ENCODE data around the gene ZNF524.

ZNF524 gene

GRCh38 chr19:55637534-55637933 is 37.4 kb downstream of the ZNF524 start:
- no peak for TF ChIP-seq L3MBTL2 (conservative IDR thresholded peaks at IDR 0.05)
- TF ChIP-seq FOXK2 (IDR thresholded peaks at IDR 0.05): no peak
- TF ChIP-seq HDGF (IDR thresholded peaks at IDR 0.05; ENCODE audit: borderline replicate concordance): no peak
- TF ChIP-seq, protein P1, sequence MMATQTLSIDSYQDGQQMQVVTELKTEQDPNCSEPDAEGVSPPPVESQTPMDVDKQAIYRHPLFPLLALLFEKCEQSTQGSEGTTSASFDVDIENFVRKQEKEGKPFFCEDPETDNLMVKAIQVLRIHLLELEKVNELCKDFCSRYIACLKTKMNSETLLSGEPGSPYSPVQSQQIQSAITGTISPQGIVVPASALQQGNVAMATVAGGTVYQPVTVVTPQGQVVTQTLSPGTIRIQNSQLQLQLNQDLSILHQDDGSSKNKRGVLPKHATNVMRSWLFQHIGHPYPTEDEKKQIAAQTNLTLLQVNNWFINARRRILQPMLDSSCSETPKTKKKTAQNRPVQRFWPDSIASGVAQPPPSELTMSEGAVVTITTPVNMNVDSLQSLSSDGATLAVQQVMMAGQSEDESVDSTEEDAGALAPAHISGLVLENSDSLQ (IDR thresholded peaks at IDR 0.05): no peak
- TF ChIP-seq SUZ12 (IDR thresholded peaks at IDR 0.05): no peak
- no peak for TF ChIP-seq NFRKB (IDR thresholded peaks at IDR 0.05)
- TF ChIP-seq LEF1 (IDR thresholded peaks at IDR 0.05; ENCODE audit: borderline replicate concordance): no peak
- TF ChIP-seq ARNT (IDR thresholded peaks at IDR 0.05): no peak
- TF ChIP-seq BHLHE40 (IDR thresholded peaks at IDR 0.05; ENCODE audit: borderline replicate concordance): no peak
- no peak for TF ChIP-seq ZNF384 (IDR thresholded peaks at IDR 0.05)
- no peak for TF ChIP-seq FOXA1 (IDR thresholded peaks at IDR 0.05)
- no peak for TF ChIP-seq TARDBP (IDR thresholded peaks at IDR 0.05)
- no peak for TF ChIP-seq FOXM1 (IDR thresholded peaks at IDR 0.05; ENCODE audit: borderline replicate concordance)
- no peak for TF ChIP-seq CTBP1 (IDR thresholded peaks at IDR 0.05; ENCODE audit: borderline replicate concordance)
- no peak for TF ChIP-seq ELF4 (IDR thresholded peaks at IDR 0.05)
- no peak for TF ChIP-seq SP1 (IDR thresholded peaks at IDR 0.05)
- ChIA-PET POLR2A (interaction anchor here (1.2 to 2.4 kb wide), 4 partner anchors 9 to 17 kb away, joined by 3 to 12 read pairs (median 6); partner anchors contain the start of genes U2AF2 and ZNF784), CTCF (no interaction called here)

GRCh38 chr19:55638864-55639359 is 38.8 kb downstream of the ZNF524 start:
- peak; percentile 26 for DNase-seq (ENCODE audit: extremely low spot score)
- CTCF ChIA-PET: interaction anchor here (0.6 to 1.3 kb wide), 6 partner anchors 10 to 395 kb away, joined by 3 to 6 read pairs (median 4); partner anchors contain the start of gene U2AF2
- POLR2A ChIA-PET: interaction anchor here (0.7 to 1.8 kb wide), 2 partner anchors 15 to 35 kb away, joined by 3 read pairs; no protein-coding TSS in a partner anchor
- no peak for TF ChIP-seq TARDBP (IDR thresholded peaks at IDR 0.05)
- TF ChIP-seq LEF1 (IDR thresholded peaks at IDR 0.05; ENCODE audit: borderline replicate concordance): no peak
- no peak; the same call in 1 of the 2 replicates for TF ChIP-seq ZNF384 (IDR thresholded peaks at IDR 0.05)
- no peak for TF ChIP-seq HDGF (IDR thresholded peaks at IDR 0.05; ENCODE audit: borderline replicate concordance)
- TF ChIP-seq SUZ12 (IDR thresholded peaks at IDR 0.05): no peak

More at GRCh38 chr19:55637534-55637933, 37.4 kb downstream of the ZNF524 start:
- DNase-seq (ENCODE audit: extremely low spot score): no peak

GRCh38 chr19:55640043-55640576 is 40.0 kb downstream of the ZNF524 start:
- peak; percentile 70 for DNase-seq (ENCODE audit: extremely low spot score)
- ChIA-PET CTCF (interaction anchor here (0.7 to 1.3 kb wide), 3 partner anchors 13 to 40 kb away, joined by 3 to 5 read pairs (median 4); partner anchors contain the start of gene ZNF524), POLR2A (interaction anchor here (1.5 to 1.8 kb wide), 3 partner anchors 15 to 36 kb away, joined by 3 read pairs; partner anchors contain the start of gene U2AF2)
- TF ChIP-seq L3MBTL2 (conservative IDR thresholded peaks at IDR 0.05) (peak; percentile 100), LEF1 (IDR thresholded peaks at IDR 0.05; ENCODE audit: borderline replicate concordance) (no peak)

GRCh38 chr19:55640577-55641425 is 40.7 kb downstream of the ZNF524 start, which contains the start of gene ZNF580:
TSS of gene ZNF580 (plus strand) at chr19:55641002. CDS start at chr19:55642509, 1,507 bp downstream.
- CTCF ChIA-PET: interaction anchor here (0.7 to 1.3 kb wide), 2 partner anchors 12 to 41 kb away, joined by 4 to 5 read pairs; partner anchors contain the start of gene ZNF524
- POLR2A ChIA-PET: interaction anchor here (1.5 to 1.8 kb wide), 3 partner anchors 14 to 37 kb away, joined by 3 read pairs; partner anchors contain the start of gene U2AF2
- DNase-seq (ENCODE audit: extremely low spot score): peak; percentile 66
- TF ChIP-seq, protein P1 (IDR thresholded peaks at IDR 0.05): no peak
- no peak for TF ChIP-seq FOXK2 (IDR thresholded peaks at IDR 0.05)
- peak; percentile 11; the same call in 1 of the 2 replicates for TF ChIP-seq FOXM1 (IDR thresholded peaks at IDR 0.05; ENCODE audit: borderline replicate concordance)
- no peak for TF ChIP-seq ARNT (IDR thresholded peaks at IDR 0.05)

DNA sequence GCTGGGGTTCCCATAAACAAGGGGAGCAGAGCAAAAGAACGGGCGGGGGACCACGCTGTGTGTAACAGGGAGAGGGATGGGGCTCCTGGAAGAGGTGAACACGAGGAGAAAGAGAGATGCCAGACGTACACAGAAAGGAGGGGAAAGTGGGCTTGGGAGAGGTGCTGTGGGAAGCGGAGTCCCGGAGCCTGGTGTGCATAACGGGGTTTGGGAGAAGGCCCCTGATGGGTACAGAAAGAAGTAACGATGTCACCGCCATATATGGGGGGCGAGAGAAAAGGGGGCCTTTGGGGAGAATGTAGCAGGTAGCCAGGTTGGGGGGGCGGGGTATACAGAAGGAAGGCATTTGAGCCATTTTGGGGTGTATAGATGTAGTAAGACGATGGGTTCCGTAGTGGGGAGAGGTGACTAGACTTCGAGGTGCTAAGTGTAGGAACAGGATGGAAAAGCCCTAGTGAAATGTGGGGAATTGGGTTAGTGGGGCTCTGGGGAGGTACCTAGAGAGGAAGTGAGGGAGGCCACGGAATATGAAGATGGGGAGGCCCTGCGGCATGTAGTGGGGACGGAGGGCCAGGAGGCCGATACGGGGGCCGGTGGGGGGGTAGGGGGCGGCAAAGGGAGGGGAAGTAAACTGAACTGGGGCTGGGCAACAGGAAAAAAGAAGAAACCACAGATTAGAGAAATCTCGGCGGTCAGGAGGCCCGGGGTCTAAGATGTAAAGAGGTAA is 41.5 kb downstream of the ZNF524 start:
- ChIA-PET CTCF (interaction anchor here (1.6 kb wide), 1 partner anchor 13 kb away, joined by 7 read pairs; no protein-coding TSS in a partner anchor), POLR2A (interaction anchor here (1.0 to 1.9 kb wide), 4 partner anchors 13 to 43 kb away, joined by 3 to 13 read pairs (median 4); partner anchors contain the start of genes FIZ1, U2AF2 and ZNF784)
- DNase-seq (ENCODE audit: extremely low spot score): no peak
- TF ChIP-seq BHLHE40 (IDR thresholded peaks at IDR 0.05; ENCODE audit: borderline replicate concordance): no peak
- 0 out of 2 replicates have a peak, but pooled peaks have one; percentile 17 for TF ChIP-seq L3MBTL2 (conservative IDR thresholded peaks at IDR 0.05)
- no peak for TF ChIP-seq SUZ12 (IDR thresholded peaks at IDR 0.05)

All from HEK293T (cell line).